ENCODE results near the gene TMEM88. TPM values are rescaled to one million over a fixed set of nuclear protein-coding genes. Genes with fewer than 3 reads are reported as not detected.

TMEM88 gene
- total RNA-seq, 1 experiment from 2014 or later, result 2.9 TPM

- Mint-ChIP-seq H3K36me3 (ENCODE audit: insufficient read depth, unreplicated experiment) (peaks cover 88% of the 10 kb centered on the region), H3K27me3 (ENCODE audit: unreplicated experiment) (peaks cover 13% of the 10 kb centered on the region), H3K4me3 (ENCODE audit: low read depth, unreplicated experiment) (peak overlapping the region; percentile 82), H3K9me3 (ENCODE audit: low read depth, unreplicated experiment) (no peaks in the 10 kb centered on the region), H3K4me1 (ENCODE audit: low read depth, unreplicated experiment) (peaks cover 57% of the 10 kb centered on the region), H3K27ac (ENCODE audit: unreplicated experiment) (peak overlapping the region; percentile 72)
- CTCF ChIA-PET, result interaction anchor here (0.5 kb wide), 1 partner anchor 48 kb away, joined by 5 read pairs; no protein-coding TSS in a partner anchor
- BruUV-seq (replicated peaks), result no TSS peak
- intact Hi-C loops (cut with micrococcal nuclease; ENCODE audit: unreplicated experiment), result no loop called here
- TF ChIP-seq, protein P1, sequence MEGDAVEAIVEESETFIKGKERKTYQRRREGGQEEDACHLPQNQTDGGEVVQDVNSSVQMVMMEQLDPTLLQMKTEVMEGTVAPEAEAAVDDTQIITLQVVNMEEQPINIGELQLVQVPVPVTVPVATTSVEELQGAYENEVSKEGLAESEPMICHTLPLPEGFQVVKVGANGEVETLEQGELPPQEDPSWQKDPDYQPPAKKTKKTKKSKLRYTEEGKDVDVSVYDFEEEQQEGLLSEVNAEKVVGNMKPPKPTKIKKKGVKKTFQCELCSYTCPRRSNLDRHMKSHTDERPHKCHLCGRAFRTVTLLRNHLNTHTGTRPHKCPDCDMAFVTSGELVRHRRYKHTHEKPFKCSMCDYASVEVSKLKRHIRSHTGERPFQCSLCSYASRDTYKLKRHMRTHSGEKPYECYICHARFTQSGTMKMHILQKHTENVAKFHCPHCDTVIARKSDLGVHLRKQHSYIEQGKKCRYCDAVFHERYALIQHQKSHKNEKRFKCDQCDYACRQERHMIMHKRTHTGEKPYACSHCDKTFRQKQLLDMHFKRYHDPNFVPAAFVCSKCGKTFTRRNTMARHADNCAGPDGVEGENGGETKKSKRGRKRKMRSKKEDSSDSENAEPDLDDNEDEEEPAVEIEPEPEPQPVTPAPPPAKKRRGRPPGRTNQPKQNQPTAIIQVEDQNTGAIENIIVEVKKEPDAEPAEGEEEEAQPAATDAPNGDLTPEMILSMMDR (IDR thresholded peaks at IDR 0.05; ENCODE audit: unreplicated experiment), result no peak
- no peak for DNase-seq
Observed at GRCh38 chr17:7837408-7838088, 17.3 kb upstream of the TMEM88 start.

GRCh38 chr17:7838090-7839075 lies 16.5 kb upstream of the TMEM88 start:
- no TSS peak for BruUV-seq (replicated peaks)
- CTCF ChIA-PET, result interaction anchor here (0.6 kb wide), 2 partner anchors 24 to 33 kb away, joined by 3 to 4 read pairs; no protein-coding TSS in a partner anchor
- Mint-ChIP-seq H3K9me3 (ENCODE audit: low read depth, unreplicated experiment) (no peaks in the 10 kb centered on the region), H3K4me1 (ENCODE audit: low read depth, unreplicated experiment) (peaks cover 54% of the 10 kb centered on the region), H3K36me3 (ENCODE audit: insufficient read depth, unreplicated experiment) (peaks cover 95% of the 10 kb centered on the region), H3K27ac (ENCODE audit: unreplicated experiment) (peak overlapping the region; percentile 88), H3K4me3 (ENCODE audit: low read depth, unreplicated experiment) (peak overlapping the region; percentile 96), H3K27me3 (ENCODE audit: unreplicated experiment) (peaks cover 5% of the 10 kb centered on the region)
- DNase-seq, result no peak
- intact Hi-C loops (cut with micrococcal nuclease; ENCODE audit: unreplicated experiment), result no loop called here
- TF ChIP-seq, protein P1 (IDR thresholded peaks at IDR 0.05; ENCODE audit: unreplicated experiment), result no peak

DNA sequence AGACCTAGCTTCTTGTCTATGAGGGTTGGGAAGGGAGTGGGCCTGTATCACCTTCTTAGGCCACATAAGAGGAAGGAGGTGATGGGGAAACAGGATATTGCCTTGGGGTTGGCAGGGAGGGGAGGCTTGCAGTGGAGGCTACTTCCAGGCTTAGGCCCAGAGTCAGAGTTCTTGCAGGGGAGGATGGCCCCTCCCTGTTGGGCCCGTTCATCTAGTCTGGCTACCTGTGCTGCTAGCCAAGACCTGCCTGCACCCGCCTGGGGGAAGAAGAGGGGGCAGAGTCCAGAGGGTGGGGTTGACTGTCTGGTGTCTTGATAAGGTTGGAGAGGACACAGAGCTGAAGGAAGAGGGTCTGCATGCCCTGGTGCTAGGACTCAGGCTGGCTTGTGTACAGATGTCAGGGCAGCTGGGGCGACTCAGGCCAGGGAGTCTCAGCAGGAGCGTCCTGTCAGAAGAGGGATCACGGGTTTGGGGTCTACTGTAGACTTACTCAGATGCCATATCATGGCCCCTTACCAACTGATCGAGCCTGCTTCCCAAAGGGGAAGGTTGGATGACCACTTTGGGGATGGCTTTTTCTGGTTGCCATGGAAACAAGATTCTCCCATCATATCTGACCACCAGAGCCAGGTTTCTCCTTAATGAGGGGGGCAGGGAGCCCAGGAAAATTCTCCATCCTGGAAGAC lies 15.5 kb upstream of the TMEM88 start:
- intact Hi-C loops (cut with micrococcal nuclease; ENCODE audit: unreplicated experiment), result no loop called here
- Mint-ChIP-seq H3K36me3 (ENCODE audit: insufficient read depth, unreplicated experiment) (peaks cover 95% of the 10 kb centered on the region), H3K27me3 (ENCODE audit: unreplicated experiment) (no peaks in the 10 kb centered on the region), H3K27ac (ENCODE audit: unreplicated experiment) (peak overlapping the region; percentile 88), H3K9me3 (ENCODE audit: low read depth, unreplicated experiment) (no peaks in the 10 kb centered on the region), H3K4me3 (ENCODE audit: low read depth, unreplicated experiment) (peak overlapping the region; percentile 96), H3K4me1 (ENCODE audit: low read depth, unreplicated experiment) (peaks cover 50% of the 10 kb centered on the region)
- CTCF ChIA-PET, result interaction anchor here (0.6 kb wide), 1 partner anchor 25 kb away, joined by 3 read pairs; no protein-coding TSS in a partner anchor
- no TSS peak for BruUV-seq (replicated peaks)
- TF ChIP-seq, protein P1 (IDR thresholded peaks at IDR 0.05; ENCODE audit: unreplicated experiment), result no peak
- DNase-seq, result no peak

DNA sequence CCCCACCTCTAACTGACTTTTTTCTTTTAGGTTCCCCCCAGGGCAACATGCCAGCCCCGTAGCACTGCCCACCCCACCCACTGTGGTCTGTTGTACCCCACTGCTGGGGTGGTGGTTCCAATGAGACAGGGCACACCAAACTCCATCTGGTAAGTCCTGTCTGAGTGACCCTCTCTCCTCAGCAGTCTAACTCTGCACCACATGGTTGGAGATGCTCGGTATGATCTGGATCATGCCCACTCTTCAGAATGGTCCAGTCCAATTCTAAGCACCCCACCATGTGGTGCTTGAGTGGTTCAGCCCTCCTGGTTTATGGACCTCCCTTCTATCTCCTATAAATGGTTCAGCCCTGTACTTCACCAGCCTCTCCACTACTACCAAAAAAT lies 15.0 kb upstream of the TMEM88 start:
- H3K36me3 Mint-ChIP-seq (ENCODE audit: insufficient read depth, unreplicated experiment), result peaks cover 95% of the 10 kb centered on the region
- H3K27me3 Mint-ChIP-seq (ENCODE audit: unreplicated experiment), result no peaks in the 10 kb centered on the region
- TF ChIP-seq, protein P1 (IDR thresholded peaks at IDR 0.05; ENCODE audit: unreplicated experiment), result no peak
- H3K4me1 Mint-ChIP-seq (ENCODE audit: low read depth, unreplicated experiment), result peaks cover 50% of the 10 kb centered on the region
- no peak overlapping the region for H3K27ac Mint-ChIP-seq (ENCODE audit: unreplicated experiment)
- peak overlapping the region; percentile 96 for H3K4me3 Mint-ChIP-seq (ENCODE audit: low read depth, unreplicated experiment)
- H3K9me3 Mint-ChIP-seq (ENCODE audit: low read depth, unreplicated experiment), result no peaks in the 10 kb centered on the region
- DNase-seq, result no peak
- CTCF ChIA-PET, result no interaction called here
- no TSS peak for BruUV-seq (replicated peaks)
- intact Hi-C loops (cut with micrococcal nuclease; ENCODE audit: unreplicated experiment), result no loop called here
